Mammary epithelial cell (primary cell): Measurements from ENCODE around the gene UBE2J2.

ENCODE experiments used
- CTCF ChIP-seq, 2 donors: IDR thresholded peaks in 1 of 2; conservative IDR thresholded peaks in 1 of 2; 2 replicates each; pipeline ENCODE4 v1.5.1; 2011 to 2012; ENCODE audit warnings: inconsistent platforms in 2 of 2, low read length in 2 of 2, mild to moderate bottlenecking in 2 of 2, control low read depth in 1 of 2, low read depth in 1 of 2; ENCODE audit not compliant: insufficient read depth in 1 of 2; ENCODE audit errors: extremely low read depth in 1 of 2
- EZH2 ChIP-seq: IDR thresholded peaks from 2 replicates; pipeline ENCODE4 v1.6.1; 2012; ENCODE audit warnings: low read length, inconsistent platforms, borderline replicate concordance

DNA sequence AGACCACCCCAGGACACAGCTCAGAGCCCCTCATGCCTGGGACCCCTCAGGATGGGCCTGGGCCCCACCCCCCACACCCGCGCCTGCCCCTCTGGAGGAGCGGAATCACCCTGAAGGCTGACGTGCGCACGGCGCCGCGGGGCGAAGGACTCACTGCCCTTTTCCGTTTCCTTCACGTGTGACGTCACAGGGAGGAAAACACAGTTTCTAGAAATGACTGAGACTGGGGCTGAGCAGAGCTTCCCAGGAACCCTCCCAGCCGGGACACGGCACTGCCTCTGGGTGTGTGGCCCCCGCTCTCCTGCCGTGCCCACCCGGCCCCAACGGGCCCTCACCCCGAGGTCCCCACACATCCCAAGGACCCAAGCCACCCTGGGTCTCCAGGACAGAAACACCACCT is 54.3 kb downstream of the UBE2J2 start:
- no peak for TF ChIP-seq CTCF (conservative IDR thresholded peaks at IDR 0.05 in 1 of 2, IDR thresholded peaks at IDR 0.05 in 1 of 2; ENCODE audit: extremely low read depth in 1 of 2, insufficient read depth in 1 of 2, low read depth in 1 of 2, low read length in 2 of 2)
- no peak for TF ChIP-seq EZH2
